NCI-H1436 treated with DMSO at 0.1 percent for 48 hours (cell line): ENCODE results near the gene HS6ST3.

Experiments
- DNase-seq: peaks from one replicate; lab custom pipeline; 2025; lab: John Stamatoyannopoulos, UW

HS6ST3 gene

DNA sequence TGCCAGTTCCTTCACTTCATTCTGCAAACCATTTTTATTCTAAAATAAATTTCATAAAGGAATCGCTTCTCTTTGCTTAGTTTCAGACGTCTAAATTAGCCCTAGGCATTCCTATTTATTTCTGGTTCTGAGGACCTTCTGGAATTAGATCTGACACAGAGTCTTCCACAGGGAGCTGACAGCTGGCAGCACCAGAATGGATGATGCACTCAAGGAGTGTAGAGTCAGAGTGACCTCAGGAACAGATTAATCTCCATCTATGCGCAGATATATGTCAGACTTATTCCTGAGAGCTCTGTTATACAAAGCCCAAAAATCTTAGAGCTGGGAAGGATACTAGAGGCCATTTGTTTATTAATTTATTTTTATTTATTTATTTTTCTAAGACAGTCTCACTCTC, 450.8 kb downstream of the HS6ST3 start:
- DNase-seq = no peak

- no peak for DNase-seq
These were observed 453.1 kb downstream of the HS6ST3 start for GRCh38 chr13:96542986-96543385.

DNA sequence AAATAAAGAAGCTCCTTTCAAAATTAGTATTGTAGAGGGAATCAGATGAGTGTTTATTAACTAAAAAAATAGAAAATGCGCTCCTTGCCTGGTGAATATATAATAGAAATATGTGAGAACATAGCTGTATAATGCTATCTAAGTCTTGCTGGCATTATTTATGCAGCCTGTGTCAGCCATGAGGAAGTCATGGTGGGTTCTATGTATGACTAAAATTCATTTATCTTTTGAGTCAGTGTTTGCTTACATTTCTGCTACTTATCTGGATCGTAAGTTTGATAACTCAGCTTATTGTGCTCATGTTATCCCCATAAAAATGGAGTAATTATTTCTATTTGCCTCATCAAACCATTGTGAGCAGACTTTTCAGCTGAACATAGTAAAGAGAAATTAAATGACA, 455.1 kb downstream of the HS6ST3 start:
- no peak for DNase-seq

DNA sequence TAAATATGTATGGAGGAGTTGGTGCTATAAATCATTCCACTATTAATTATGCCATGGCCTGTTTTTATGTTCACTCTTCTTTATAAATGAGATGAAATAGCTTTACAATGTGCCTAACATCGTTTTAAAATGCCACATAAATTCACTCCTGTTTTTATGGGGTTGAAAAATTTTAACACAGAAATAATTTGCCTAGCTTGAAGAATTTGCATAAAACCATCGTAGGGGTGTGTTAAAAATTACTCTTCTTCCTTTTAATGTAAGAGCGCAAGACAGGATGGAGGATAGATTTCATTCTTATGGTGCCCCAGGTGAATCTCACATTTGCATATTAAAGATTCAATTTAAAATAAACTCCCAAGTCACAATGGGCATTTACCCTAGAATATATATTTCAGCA, 456.6 kb downstream of the HS6ST3 start:
- DNase-seq = no peak

DNA sequence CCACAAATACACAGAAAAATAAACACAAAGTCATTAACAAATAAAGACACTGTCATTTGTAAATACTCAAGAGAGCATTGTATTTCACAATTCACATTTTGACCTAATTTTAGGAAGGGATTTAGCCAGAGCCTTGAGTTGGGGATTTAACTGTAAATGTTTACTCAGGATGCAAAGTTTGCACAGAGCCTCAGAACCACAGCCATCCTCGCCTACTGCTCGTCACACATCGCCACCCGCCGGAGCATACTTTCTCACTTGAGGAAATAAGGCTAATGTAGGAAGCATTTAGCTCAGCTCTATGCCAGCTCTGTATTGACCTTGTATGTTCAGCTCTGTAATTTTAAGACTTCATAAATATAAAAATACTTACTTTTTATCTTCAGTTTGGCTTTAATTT, 461.6 kb downstream of the HS6ST3 start:
- no peak for DNase-seq

DNA sequence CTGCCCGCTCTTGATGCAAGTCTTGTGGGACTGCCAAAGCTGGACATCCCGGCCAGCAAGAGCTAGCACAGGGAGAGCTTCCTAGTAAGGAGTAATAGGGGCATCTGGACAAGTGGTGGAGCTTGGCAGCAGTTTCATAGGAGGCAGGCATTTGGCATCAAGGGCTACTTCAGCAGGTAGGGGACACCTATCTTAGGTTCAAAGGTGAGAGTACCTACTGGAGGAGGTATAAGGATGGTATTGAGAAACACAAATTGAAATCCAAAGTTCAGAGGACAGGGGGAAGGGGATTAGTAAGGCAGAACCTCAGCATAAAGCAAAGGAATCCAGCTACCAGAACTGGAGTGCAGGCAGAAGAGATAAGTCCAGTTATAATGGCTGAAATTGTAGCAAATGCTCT, 462.7 kb downstream of the HS6ST3 start:
- DNase-seq = no peak

DNA sequence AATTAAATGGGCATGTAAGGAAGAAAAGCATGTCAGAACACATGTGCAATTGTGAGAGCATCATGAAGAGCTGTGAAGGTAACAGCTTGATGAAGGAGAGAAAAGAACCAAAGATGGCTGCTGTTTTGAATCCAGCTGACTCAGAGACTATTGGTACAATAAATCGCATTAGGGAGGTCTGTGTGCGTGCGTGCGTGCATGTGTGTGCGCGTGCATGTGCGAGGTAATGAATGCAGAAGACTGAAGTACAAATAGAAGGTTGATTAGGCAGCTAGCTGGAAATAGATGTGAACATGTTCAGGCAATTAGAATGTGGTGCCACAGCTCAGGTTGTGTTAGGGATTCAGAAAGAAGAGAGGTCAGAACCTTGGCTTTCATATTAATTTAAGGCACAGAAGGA, 463.9 kb downstream of the HS6ST3 start:
- no peak for DNase-seq

GRCh38 chr13:96573563-96573962, 483.7 kb downstream of the HS6ST3 start:
- no peak for DNase-seq

- no peak for DNase-seq
These were observed 485.8 kb downstream of the HS6ST3 start for GRCh38 chr13:96575423-96576320.

GRCh38 chr13:96581741-96582140, 491.8 kb downstream of the HS6ST3 start:
- DNase-seq = no peak

GRCh38 chr13:96615252-96615651, 525.3 kb downstream of the HS6ST3 start:
- no peak for DNase-seq

DNA sequence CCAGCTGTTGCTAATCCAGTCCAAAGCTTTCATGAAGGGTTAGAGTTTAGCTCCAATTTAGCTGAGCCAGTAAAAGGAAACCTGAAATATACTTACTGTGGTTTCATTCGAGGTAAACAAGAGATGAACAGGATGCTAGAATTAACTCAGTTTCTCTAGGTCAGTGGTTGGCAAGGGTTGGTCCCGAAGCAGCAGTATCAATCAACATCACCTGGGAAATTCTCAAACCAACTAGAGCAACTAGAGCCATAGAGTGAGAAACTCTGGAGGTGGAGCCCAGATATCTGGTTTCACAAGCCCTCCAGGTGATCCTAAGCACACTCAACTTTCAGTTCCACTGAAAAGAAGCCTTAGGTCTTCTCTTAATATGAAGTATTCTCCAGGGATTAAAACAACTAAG, 527.6 kb downstream of the HS6ST3 start:
- DNase-seq = no peak

GRCh38 chr13:96621634-96622183, 531.8 kb downstream of the HS6ST3 start:
- DNase-seq = no peak

GRCh38 chr13:96629331-96629730, 539.4 kb downstream of the HS6ST3 start:
- no peak for DNase-seq

DNA sequence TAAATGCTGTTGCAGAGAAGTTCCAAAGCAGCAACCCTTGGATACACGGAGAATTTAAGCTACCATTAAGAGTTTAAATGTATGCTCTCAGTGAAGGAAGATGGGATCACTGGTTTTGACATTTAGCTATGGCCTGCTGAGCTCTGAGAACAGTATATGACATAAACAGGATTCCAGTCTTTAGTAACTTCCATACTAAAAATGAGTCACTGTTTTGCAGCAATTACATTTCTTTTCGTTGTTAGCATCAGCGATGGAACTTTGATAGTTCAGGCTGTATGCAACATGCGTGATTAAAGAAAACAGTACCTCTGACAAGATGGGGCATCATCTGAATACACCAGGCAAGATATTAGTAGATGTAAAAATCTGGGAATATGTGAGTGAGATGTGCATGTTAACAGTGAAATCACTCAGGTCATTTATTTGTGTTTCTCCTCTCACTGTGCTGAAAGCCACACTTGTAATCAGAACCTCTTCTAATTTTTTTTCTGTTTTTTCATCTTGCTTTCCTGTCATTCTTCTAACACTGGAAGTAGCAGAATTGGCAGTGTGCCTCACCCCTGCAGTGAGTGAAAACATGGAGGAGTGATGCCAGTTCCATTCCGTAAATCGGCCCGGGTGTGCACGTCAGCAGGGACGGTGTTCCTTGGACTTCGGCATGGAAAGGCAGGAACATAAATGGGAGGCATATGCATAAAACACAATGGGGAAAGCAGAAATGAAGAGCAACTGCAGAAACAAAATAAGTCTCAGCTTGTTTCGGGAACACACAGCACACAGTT, 542.8 kb downstream of the HS6ST3 start:
- DNase-seq = no peak

- DNase-seq = no peak
These were observed 546.2 kb downstream of the HS6ST3 start for GRCh38 chr13:96636001-96636709.

GRCh38 chr13:96637039-96637438, 547.1 kb downstream of the HS6ST3 start:
- no peak for DNase-seq

GRCh38 chr13:96646101-96646500, 556.2 kb downstream of the HS6ST3 start:
- DNase-seq = no peak

DNA sequence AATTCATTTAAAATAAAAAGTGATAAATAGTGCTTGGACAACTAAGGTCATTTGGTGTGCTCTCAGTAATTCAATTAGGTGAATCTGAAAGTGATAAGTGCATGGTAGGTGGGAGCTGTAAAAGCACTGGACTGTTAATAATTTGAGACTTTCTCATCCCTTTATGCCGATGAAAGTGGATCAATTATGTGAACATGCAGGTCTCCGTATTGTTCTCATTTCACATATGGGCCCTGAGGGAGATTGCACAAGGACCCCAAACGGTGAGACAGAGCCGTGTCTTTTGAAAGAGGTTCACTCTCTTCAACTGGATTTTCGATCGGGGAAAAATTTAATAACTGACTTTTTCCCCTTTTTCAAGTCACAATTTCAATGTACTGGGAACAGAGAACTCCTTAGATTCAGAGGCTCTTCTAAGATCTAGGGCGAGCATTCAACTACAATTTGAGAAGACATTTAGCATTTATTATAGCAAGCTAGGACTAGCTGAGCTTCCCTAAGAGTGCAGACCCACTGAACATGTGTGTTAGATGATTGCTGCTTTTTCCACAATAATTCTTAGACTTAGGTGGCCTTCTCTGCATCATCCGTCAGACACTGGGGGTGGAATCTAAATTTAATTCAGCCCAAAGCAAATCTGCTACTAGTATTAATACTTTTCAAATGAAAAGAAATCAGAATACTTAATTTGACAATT, 556.8 kb downstream of the HS6ST3 start:
- no peak for DNase-seq

GRCh38 chr13:96650301-96650886, 560.5 kb downstream of the HS6ST3 start:
- no peak for DNase-seq

- no peak for DNase-seq
These were observed 561.7 kb downstream of the HS6ST3 start for GRCh38 chr13:96651598-96651997.
